HepG2 (cell line): Measurements from ENCODE around the gene FKBP14. TPM values are rescaled to one million over a fixed set of nuclear protein-coding genes. Genes with fewer than 3 reads are reported as not detected.
A peak's percentile ranks its signal among the peaks of the same experiment; 100 is the strongest.

ENCODE experiments used
- ARID2 ChIP-seq: sonication (generic); formaldehyde crosslinking; IDR thresholded peaks from 2 replicates; pipeline ENCODE4 v1.8.1; 2022; ENCODE audit warnings: mild to moderate bottlenecking, missing genetic modification reagents, borderline replicate concordance
- ATF1 ChIP-seq: IDR thresholded peaks from 2 replicates; pipeline ENCODE4 v1.6.1; 2016; ENCODE audit warnings: mild to moderate bottlenecking, control low read depth
- BCL6 ChIP-seq: IDR thresholded peaks from 2 replicates; pipeline ENCODE4 v1.6.1; 2016; ENCODE audit warnings: missing genetic modification reagents, missing compliant biosample characterization
- DZIP1 ChIP-seq: sonication (generic); formaldehyde crosslinking; IDR thresholded peaks from 2 replicates; pipeline ENCODE4 v1.5.0; 2020; ENCODE audit warnings: mild to moderate bottlenecking, missing genetic modification reagents
- KLF12 ChIP-seq: sonication (generic); formaldehyde crosslinking; IDR thresholded peaks from 2 replicates; pipeline ENCODE4 v1.4.0; 2020; ENCODE audit warnings: missing genetic modification reagents, borderline replicate concordance
- KLF16 ChIP-seq, 2 experiments: sonication (generic) in 1 of 2; formaldehyde crosslinking in 1 of 2; IDR thresholded peaks; 2 replicates each; pipeline versions ENCODE4 v1.6.1 to v1.8.0; 2016 to 2023; ENCODE audit warnings: missing genetic modification reagents in 2 of 2, missing compliant biosample characterization in 1 of 2
- MYNN ChIP-seq: sonication (generic); formaldehyde crosslinking; IDR thresholded peaks from 2 replicates; pipeline ENCODE4 v1.4.0; 2020; ENCODE audit warnings: mild to moderate bottlenecking, low read depth, missing genetic modification reagents
- NR1H2 ChIP-seq: sonication (generic); formaldehyde crosslinking; IDR thresholded peaks from 2 replicates; pipeline ENCODE4 v1.8.1; 2022; ENCODE audit warnings: low read depth, missing genetic modification reagents, borderline replicate concordance
- PHB2 ChIP-seq: fragments of 450-650 bp; IDR thresholded peaks from 2 replicates; pipeline ENCODE4 v1.6.1; 2018; ENCODE audit not compliant: partially characterized antibody
- USF2 ChIP-seq, 2 experiments: sonication (generic) in 1 of 2; formaldehyde crosslinking in 1 of 2; IDR thresholded peaks; 2 replicates each; pipeline versions ENCODE4 v1.5.1 to v1.6.1; 2011 to 2020; ENCODE audit warnings: borderline replicate concordance in 1 of 2, low read depth in 1 of 2, low read length in 1 of 2, mild to moderate bottlenecking in 1 of 2, missing genetic modification reagents in 1 of 2, moderate library complexity in 1 of 2
- ZNF264 ChIP-seq: sonication (generic); formaldehyde crosslinking; IDR thresholded peaks from 2 replicates; pipeline ENCODE4 v1.4.0; 2020; ENCODE audit warnings: missing genetic modification reagents
- ZNF383 ChIP-seq: sonication (generic); formaldehyde crosslinking; IDR thresholded peaks from 2 replicates; pipeline ENCODE4 v1.4.0; 2020; ENCODE audit warnings: missing genetic modification reagents, mild to moderate bottlenecking, borderline replicate concordance
- ZNF441 ChIP-seq: sonication (generic); formaldehyde crosslinking; IDR thresholded peaks from 2 replicates; pipeline ENCODE4 v1.7.0; 2021; ENCODE audit warnings: missing genetic modification reagents, borderline replicate concordance
- ZNF580 ChIP-seq: IDR thresholded peaks from 2 replicates; pipeline ENCODE4 v1.6.1; 2016; ENCODE audit warnings: low read depth, borderline replicate concordance
- polyA plus RNA-seq, 8 experiments: library from polyadenylated mRNA; depleted of rRNA in 3 of 8; stranded (reverse) in 7 of 8; unstranded in 1 of 8; fragments of >200 nt; fragmentation: Illumina TruSeq in 4 of 8; extraction: Trizol in 4 of 8; gene quantifications; 2 replicates each; pipeline versions ENCODE4 v1.2.1 to v1.2.3, GENCODE V29; 2011 to 2016; ENCODE audit warnings: low read depth in 4 of 8, missing spikeins in 1 of 8, mixed read lengths in 1 of 8; ENCODE audit not compliant: insufficient read depth in 1 of 8
- total RNA-seq, 5 experiments: library from RNA; depleted of rRNA; stranded (reverse); fragments of >200 nt; fragmentation: Illumina TruSeq; extraction: Trizol; gene quantifications; 2 replicates each; pipeline ENCODE4 v1.2.3, GENCODE V29; 2016; ENCODE audit warnings: low read depth in 1 of 5
- TF ChIP-seq, protein P1 (sequence below): sonication (generic); formaldehyde crosslinking; IDR thresholded peaks from 2 replicates; pipeline ENCODE4 v1.4.0; 2020; ENCODE audit warnings: mild to moderate bottlenecking, missing genetic modification reagents
- TF ChIP-seq, protein P2 (sequence below): sonication (generic); formaldehyde crosslinking; conservative IDR thresholded peaks from 2 replicates; pipeline ENCODE4 v1.4.0; 2020; ENCODE audit warnings: missing genetic modification reagents
- TF ChIP-seq, protein P3 (sequence below): sonication (generic); formaldehyde crosslinking; IDR thresholded peaks from 2 replicates; pipeline ENCODE4 v1.8.0; 2022; ENCODE audit warnings: missing genetic modification reagents, mild to moderate bottlenecking, inconsistent platforms, borderline replicate concordance

Gene FKBP14
- total and polyA plus RNA-seq, 2 of the 13 experiments (the other 11 are each of a cell fraction or from before 2014, with no cell fraction given): 20.0 to 32.3 TPM

DNA sequence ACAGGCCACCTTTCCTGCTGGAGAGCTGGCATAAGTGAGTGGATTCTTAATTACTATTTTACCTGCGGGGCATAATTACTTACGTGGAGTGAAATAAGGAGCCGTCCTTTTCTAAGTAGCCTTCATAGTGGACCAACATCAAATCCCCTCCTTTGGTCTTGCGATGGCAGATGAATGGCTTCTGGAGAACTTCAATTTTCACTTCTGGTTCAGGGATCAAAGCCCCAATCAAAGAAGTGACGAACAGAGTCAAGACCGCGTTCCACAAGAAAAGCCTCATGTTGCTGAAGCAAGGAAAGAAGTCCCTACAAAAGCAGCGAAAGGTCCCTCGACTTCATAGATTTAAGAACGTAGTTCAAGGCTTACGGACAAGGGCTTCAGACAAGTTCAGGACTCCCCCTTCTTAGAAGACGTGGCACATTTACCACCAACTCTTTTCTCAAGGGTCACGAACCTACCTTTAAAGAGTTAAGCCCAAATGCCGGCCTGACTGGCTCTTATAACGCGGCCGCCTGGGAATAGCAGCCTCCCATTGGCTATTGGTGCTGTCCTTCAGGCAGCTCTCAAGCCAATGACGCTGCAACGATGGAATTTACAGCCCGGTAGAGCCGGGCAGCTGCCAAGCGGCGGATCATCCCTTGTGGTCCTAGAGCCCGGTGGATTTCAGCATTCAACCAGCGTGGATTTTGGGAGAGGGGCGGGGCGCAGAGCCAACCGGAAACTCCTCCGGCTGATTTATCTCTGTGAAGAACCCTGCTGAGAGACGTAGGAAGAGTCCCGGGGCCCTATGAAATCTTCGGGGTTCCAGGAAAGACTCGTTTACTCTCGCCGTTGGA lies at the start of gene FKBP14 (continued):
- TF ChIP-seq, protein P1, sequence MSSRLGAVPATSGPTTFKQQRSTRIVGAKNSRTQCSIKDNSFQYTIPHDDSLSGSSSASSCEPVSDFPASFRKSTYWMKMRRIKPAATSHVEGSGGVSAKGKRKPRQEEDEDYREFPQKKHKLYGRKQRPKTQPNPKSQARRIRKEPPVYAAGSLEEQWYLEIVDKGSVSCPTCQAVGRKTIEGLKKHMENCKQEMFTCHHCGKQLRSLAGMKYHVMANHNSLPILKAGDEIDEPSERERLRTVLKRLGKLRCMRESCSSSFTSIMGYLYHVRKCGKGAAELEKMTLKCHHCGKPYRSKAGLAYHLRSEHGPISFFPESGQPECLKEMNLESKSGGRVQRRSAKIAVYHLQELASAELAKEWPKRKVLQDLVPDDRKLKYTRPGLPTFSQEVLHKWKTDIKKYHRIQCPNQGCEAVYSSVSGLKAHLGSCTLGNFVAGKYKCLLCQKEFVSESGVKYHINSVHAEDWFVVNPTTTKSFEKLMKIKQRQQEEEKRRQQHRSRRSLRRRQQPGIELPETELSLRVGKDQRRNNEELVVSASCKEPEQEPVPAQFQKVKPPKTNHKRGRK (CRISPR knock-in tag): no peak
- TF ChIP-seq, protein P2, sequence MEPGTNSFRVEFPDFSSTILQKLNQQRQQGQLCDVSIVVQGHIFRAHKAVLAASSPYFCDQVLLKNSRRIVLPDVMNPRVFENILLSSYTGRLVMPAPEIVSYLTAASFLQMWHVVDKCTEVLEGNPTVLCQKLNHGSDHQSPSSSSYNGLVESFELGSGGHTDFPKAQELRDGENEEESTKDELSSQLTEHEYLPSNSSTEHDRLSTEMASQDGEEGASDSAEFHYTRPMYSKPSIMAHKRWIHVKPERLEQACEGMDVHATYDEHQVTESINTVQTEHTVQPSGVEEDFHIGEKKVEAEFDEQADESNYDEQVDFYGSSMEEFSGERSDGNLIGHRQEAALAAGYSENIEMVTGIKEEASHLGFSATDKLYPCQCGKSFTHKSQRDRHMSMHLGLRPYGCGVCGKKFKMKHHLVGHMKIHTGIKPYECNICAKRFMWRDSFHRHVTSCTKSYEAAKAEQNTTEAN (CRISPR knock-in tag): no peak
- no peak for TF ChIP-seq NR1H2 (CRISPR knock-in tag)
- TF ChIP-seq ZNF441: 0 out of 2 replicates have a peak, but pooled peaks have one; percentile 44
- TF ChIP-seq, protein P3, sequence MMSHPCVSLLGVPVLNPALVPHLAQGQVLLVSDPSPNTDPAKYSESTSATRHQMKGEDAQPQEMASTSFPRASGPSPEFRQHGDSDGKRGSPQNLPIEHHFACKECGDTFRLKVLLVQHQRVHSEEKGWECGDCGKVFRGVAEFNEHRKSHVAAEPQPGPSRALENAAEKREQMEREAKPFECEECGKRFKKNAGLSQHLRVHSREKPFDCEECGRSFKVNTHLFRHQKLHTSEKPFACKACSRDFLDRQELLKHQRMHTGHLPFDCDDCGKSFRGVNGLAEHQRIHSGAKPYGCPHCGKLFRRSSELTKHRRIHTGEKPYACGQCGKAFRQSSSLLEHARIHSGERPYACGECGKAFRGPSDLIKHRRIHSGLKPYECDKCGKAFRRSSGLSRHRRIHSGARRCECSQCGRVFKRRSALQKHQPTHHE: 0 out of 2 replicates have a peak, but pooled peaks have one; percentile 36
- TF ChIP-seq ARID2 (CRISPR knock-in tag): 0 out of 2 replicates have a peak, but pooled peaks have one; percentile 71
- no peak for TF ChIP-seq PHB2
- no peak for TF ChIP-seq USF2 (IDR thresholded peaks at IDR 0.05; ENCODE audit: low read depth, low read length)
- no peak for TF ChIP-seq USF2 (CRISPR knock-in tag; IDR thresholded peaks at IDR 0.05; ENCODE audit: borderline replicate concordance)
- peak; percentile 75; the same call in 1 of the 2 replicates for TF ChIP-seq ZNF264 (CRISPR knock-in tag)
- no peak for TF ChIP-seq ZNF383 (CRISPR knock-in tag)
- TF ChIP-seq MYNN: peak; percentile 95; the same call in 1 of the 2 replicates
- no peak for TF ChIP-seq BCL6 (CRISPR knock-in tag)
- peak; percentile 79 for TF ChIP-seq ATF1 (CRISPR knock-in tag)
- TF ChIP-seq DZIP1 (CRISPR knock-in tag): no peak
- peak in 1 of 2 experiments; percentile 71; a peak in 1 of 4 replicates for TF ChIP-seq KLF16 (CRISPR knock-in tag; IDR thresholded peaks at IDR 0.05)
- TF ChIP-seq KLF12 (CRISPR knock-in tag): peak; percentile 36; the same call in 1 of the 2 replicates
- TF ChIP-seq ZNF580 (CRISPR knock-in tag): peak; percentile 80; the same call in 1 of the 2 replicates
